H1 (cell line): ENCODE data around the gene FRMPD2. TPM values are rescaled to one million over a fixed set of nuclear protein-coding genes. Genes with fewer than 3 reads are reported as not detected.

Experiments used
- CTCF ChIA-PET: fragments of 300-600 bp; sonication (Branson Sonifier 250); formaldehyde crosslinking; loops from one replicate; lab custom pipeline; 2021; ENCODE audit not compliant: partially characterized antibody; lab: Charles Lee
- POLR2A ChIA-PET: fragments of 300-600 bp; sonication (Branson Sonifier 250); formaldehyde crosslinking; loops from one replicate; lab custom pipeline; 2021; ENCODE audit warnings: inconsistent platforms; ENCODE audit not compliant: partially characterized antibody; lab: Charles Lee
- DNase-seq, 2 experiments: peaks; one replicate each; pipeline versions ENCODE4 v3.0.0 to v3.0.0-alpha.2; 2010 to 2022; ENCODE audit warnings: low spot score in 2 of 2, low read depth in 1 of 2, mixed read lengths in 1 of 2
- FAIRE-seq: peaks from 2 replicates; lab custom pipeline; 2011; peaks lifted over from hg19 to GRCh38; lab: Jason Lieb, UNC
- H2AFZ ChIP-seq: 2 replicates; pipeline ENCODE4 v1.8.1; 2012; ENCODE audit warnings: low read length, inconsistent platforms
- H2AK5ac ChIP-seq: 2 replicates; pipeline ENCODE4 v1.6.1; 2013; ENCODE audit warnings: low read depth, low read length
- H2BK120ac ChIP-seq: replicated peaks from 2 replicates; pipeline ENCODE3; 2013; ENCODE audit warnings: low read depth, low read length, inconsistent platforms
- H2BK12ac ChIP-seq: 2 replicates; pipeline ENCODE4 v1.6.1; 2013; ENCODE audit warnings: low read depth, low read length
- H2BK15ac ChIP-seq: 2 replicates; pipeline ENCODE4 v1.6.1; 2013; ENCODE audit warnings: low read length
- H2BK20ac ChIP-seq: 2 replicates; pipeline ENCODE4 v1.6.1; 2013; ENCODE audit warnings: low read length
- H2BK5ac ChIP-seq: 2 replicates; pipeline ENCODE4 v1.6.1; 2013; ENCODE audit warnings: low read depth, low read length
- H3K14ac ChIP-seq: 2 replicates; pipeline ENCODE4 v1.6.1; 2013; ENCODE audit warnings: inconsistent platforms; ENCODE audit not compliant: insufficient read length
- H3K18ac ChIP-seq: 2 replicates; pipeline ENCODE4 v1.6.1; 2013; ENCODE audit warnings: low read length; ENCODE audit errors: extremely low read depth
- H3K23ac ChIP-seq: 2 replicates; pipeline ENCODE4 v1.6.1; 2013; ENCODE audit warnings: inconsistent platforms; ENCODE audit not compliant: insufficient read length
- H3K23me2 ChIP-seq: 2 replicates; pipeline ENCODE4 v1.6.1; 2013; ENCODE audit warnings: low read depth, low read length
- H3K27ac ChIP-seq: 2 replicates; pipeline ENCODE4 v1.6.1; 2011; ENCODE audit warnings: low read depth, low read length, inconsistent platforms
- H3K27me3 ChIP-seq, 4 experiments: replicated peaks in 1 of 4; 1 replicate in 1 of 4; 2 replicates in 3 of 4; pipeline versions ENCODE4 v1.6.1 to v1.8.1; 2011 to 2013; ENCODE audit warnings: low read length in 3 of 4, mild to moderate bottlenecking in 3 of 4, inconsistent platforms in 2 of 4, mixed read lengths in 2 of 4, moderate library complexity in 1 of 4; ENCODE audit not compliant: control insufficient read depth in 3 of 4, insufficient read depth in 3 of 4; ENCODE audit errors: extremely low read depth in 1 of 4
- H3K36me3 ChIP-seq, 4 experiments: 2 replicates each; pipeline versions ENCODE4 v1.6.1 to v1.8.1; 2011 to 2013; ENCODE audit warnings: mild to moderate bottlenecking in 4 of 4, low read length in 3 of 4, moderate library complexity in 2 of 4, control low read depth in 1 of 4, inconsistent platforms in 1 of 4; ENCODE audit not compliant: insufficient read depth in 4 of 4, control insufficient read depth in 2 of 4
- H3K4ac ChIP-seq: replicated peaks from 2 replicates; pipeline ENCODE3; 2013; ENCODE audit warnings: low read length, low read depth, mixed read lengths, inconsistent platforms; ENCODE audit not compliant: insufficient read length
- H3K4me1 ChIP-seq, 4 experiments: replicated peaks in 1 of 4; 1 replicate in 1 of 4; 2 replicates in 3 of 4; pipeline versions ENCODE4 v1.6.1 to v1.8.1; 2011 to 2013; ENCODE audit warnings: low read length in 3 of 4, inconsistent platforms in 2 of 4, mixed read lengths in 1 of 4; ENCODE audit not compliant: insufficient read depth in 4 of 4, control insufficient read depth in 3 of 4
- H3K4me2 ChIP-seq, 2 experiments: 2 replicates each; pipeline versions ENCODE4 v1.6.1 to v1.8.1; 2011 to 2013; ENCODE audit warnings: low read depth in 2 of 2, low read length in 2 of 2, control low read depth in 1 of 2, inconsistent platforms in 1 of 2, mild to moderate bottlenecking in 1 of 2; ENCODE audit not compliant: insufficient read depth in 1 of 2
- H3K4me3 ChIP-seq, 4 experiments: fragments of 200-600, 300-600 bp in 1 of 4; sonication (generic), shearing (Covaris generic), sonication (Bioruptor Twin) in 1 of 4; 2 replicates each; pipeline versions ENCODE4 v1.5.1 to v1.8.1; 2011 to 2016; ENCODE audit warnings: low read length in 4 of 4, low read depth in 3 of 4, control low read depth in 2 of 4, inconsistent platforms in 2 of 4, mild to moderate bottlenecking in 2 of 4, mixed read lengths in 1 of 4, moderate library complexity in 1 of 4; ENCODE audit not compliant: insufficient read depth in 2 of 4; ENCODE audit errors: extremely low read depth in 1 of 4
- H3K56ac ChIP-seq: replicated peaks from 2 replicates; pipeline ENCODE3; 2013; ENCODE audit warnings: low read depth, mild to moderate bottlenecking, mixed read lengths, low read length, inconsistent platforms; ENCODE audit not compliant: insufficient read length
- H3K79me1 ChIP-seq: 2 replicates; pipeline ENCODE4 v1.6.1; 2013; ENCODE audit warnings: low read depth, low read length, control low read depth
- H3K79me2 ChIP-seq, 2 experiments: 2 replicates each; pipeline versions ENCODE4 v1.6.1 to v1.8.1; 2012 to 2013; ENCODE audit warnings: low read length in 2 of 2, mild to moderate bottlenecking in 2 of 2, inconsistent platforms in 1 of 2; ENCODE audit not compliant: insufficient read depth in 2 of 2, control insufficient read depth in 1 of 2
- H3K9ac ChIP-seq, 4 experiments: replicated peaks in 1 of 4; 1 replicate in 1 of 4; 2 replicates in 3 of 4; pipeline versions ENCODE4 v1.6.1 to v1.8.1; 2011 to 2013; ENCODE audit warnings: low read depth in 3 of 4, low read length in 3 of 4, control low read depth in 2 of 4, mild to moderate bottlenecking in 2 of 4, moderate library complexity in 2 of 4, inconsistent platforms in 1 of 4; ENCODE audit errors: extremely low read depth in 1 of 4
- H3K9me3 ChIP-seq, 2 experiments: 2 replicates each; pipeline versions ENCODE4 v1.6.1 to v1.8.1; 2012 to 2013; ENCODE audit warnings: mild to moderate bottlenecking in 2 of 2, moderate library complexity in 2 of 2, control low read depth in 1 of 2, inconsistent platforms in 1 of 2, low read depth in 1 of 2, low read length in 1 of 2, mixed read lengths in 1 of 2; ENCODE audit not compliant: insufficient read depth in 2 of 2
- H4K20me1 ChIP-seq, 2 experiments: replicated peaks in 1 of 2; 2 replicates each; pipeline versions ENCODE3 to v1.8.1; 2011 to 2013; ENCODE audit warnings: inconsistent platforms in 2 of 2, low read length in 2 of 2, mild to moderate bottlenecking in 1 of 2; ENCODE audit not compliant: insufficient read depth in 2 of 2, control insufficient read depth in 1 of 2
- H4K5ac ChIP-seq: 2 replicates; pipeline ENCODE4 v1.6.1; 2013; ENCODE audit warnings: low read length, low read depth, mixed read lengths, inconsistent platforms; ENCODE audit not compliant: insufficient read length
- H4K8ac ChIP-seq: 2 replicates; pipeline ENCODE4 v1.8.0; 2013; ENCODE audit warnings: mild to moderate bottlenecking, moderate library complexity, low read length, inconsistent platforms; ENCODE audit not compliant: insufficient read depth; ENCODE audit errors: extremely low read depth
- H4K91ac ChIP-seq: replicated peaks from 2 replicates; pipeline ENCODE3; 2013; ENCODE audit warnings: low read length, mixed read lengths, inconsistent platforms; ENCODE audit not compliant: insufficient read length
- BRCA1 ChIP-seq: IDR thresholded peaks from 2 replicates; pipeline ENCODE4 v1.6.1; 2012; ENCODE audit warnings: low read depth, low read length, improper control_type of control experiment
- KDM1A ChIP-seq: fragments of 200-600, 300-600 bp; sonication (generic); IDR thresholded peaks from 2 replicates; pipeline ENCODE4 v1.7.1; 2016; ENCODE audit warnings: mild to moderate bottlenecking, low read length, borderline replicate concordance
- WGBS, 2 experiments: shearing (Covaris generic) in 1 of 2; methylation state at CpG; one replicate each; pipeline versions ENCODE4 v1.1.6 to v1.1.7; 2013 to 2015; ENCODE audit warnings: low lambda C conversion rate in 2 of 2, mixed read lengths in 2 of 2, inconsistent platforms in 1 of 2, low coverage in 1 of 2, missing lambda C conversion rate in 1 of 2; ENCODE audit not compliant: insufficient replicate concordance in 2 of 2, insufficient coverage in 1 of 2, insufficient read length in 1 of 2; ENCODE audit errors: extremely low coverage in 1 of 2, missing lambda C conversion rate in 1 of 2; 5-methylcytosine and 5-hydroxymethylcytosine counted together
- polyA plus RNA-seq, 7 experiments: library from polyadenylated mRNA; depleted of rRNA in 3 of 7; stranded (reverse) in 5 of 7; unstranded in 2 of 7; fragments of >200 nt in 5 of 7; fragments of 200-250 nt in 2 of 7; gene quantifications; 1 replicate in 5 of 7; 2 replicates in 1 of 7; 4 replicates in 1 of 7; pipeline versions ENCODE4 v1.2.1 to v1.2.3, GENCODE V29; 2011 to 2013; ENCODE audit warnings: missing spikeins in 2 of 7, mixed read lengths in 2 of 7
- total RNA-seq: library from RNA; stranded (reverse); fragmentation: NEBNext Ultra II Directional; extraction: Animal tissue kit (Norgen Biotek cat#: 25700); gene quantifications from 2 replicates; pipeline ENCODE4 v1.2.1, GENCODE V29; 2021

The FRMPD2 gene
- total and polyA plus RNA-seq, 2 of the 8 experiments (the other 6 are each of a cell fraction or from before 2014, with no cell fraction given) = 0.07 to 0.47 TPM

DNA sequence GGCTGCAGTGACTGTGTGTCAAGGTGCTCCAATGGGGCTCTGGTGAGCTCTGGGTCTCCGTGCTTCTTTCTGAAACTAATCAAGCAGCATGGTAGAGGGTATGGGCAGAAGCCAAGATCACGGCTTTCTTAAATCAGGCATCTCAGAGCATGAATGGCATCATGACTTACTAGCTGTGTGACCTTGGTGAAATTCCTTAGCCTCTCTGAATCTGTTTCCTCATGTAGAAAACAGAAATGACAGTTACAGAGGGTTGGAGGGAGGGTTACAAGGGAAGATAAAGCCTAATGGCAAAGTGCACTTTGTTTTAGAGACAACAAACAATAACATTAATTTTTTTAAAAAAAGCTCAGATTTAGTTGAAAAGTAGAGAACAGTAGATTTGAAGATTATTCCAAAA is 34.9 kb downstream of the FRMPD2 start:
- H3K23me2 ChIP-seq = no peaks in the 10 kb centered on the region
- H3K14ac ChIP-seq = no peak overlapping the region
- no peak overlapping the region for H2BK15ac ChIP-seq
- no peak overlapping the region for H3K18ac ChIP-seq
- no peak overlapping the region for H3K4me2 ChIP-seq
- no peak overlapping the region for H3K4me3 ChIP-seq
- no peak overlapping the region for H2BK20ac ChIP-seq
- peak; percentile 48; the same call in 1 of the 2 replicates for TF ChIP-seq KDM1A
- TF ChIP-seq BRCA1 = no peak
- TF ChIP-seq, all 59 proteins: peak for 1
- ChIA-PET CTCF (interaction anchor here (0.6 to 2.1 kb wide), 5 partner anchors 9 to 461 kb away, joined by 3 to 6 read pairs (median 3); no protein-coding TSS in a partner anchor), POLR2A (no interaction called here)
- no peak overlapping the region for H3K9ac ChIP-seq
- H3K23ac ChIP-seq = no peak overlapping the region
- H3K56ac ChIP-seq = no peak overlapping the region
- H2BK5ac ChIP-seq = no peak overlapping the region
- H2AFZ ChIP-seq = no peak overlapping the region
- 89% methylated on average over 2 of the region's 2 CpGs; no CpG with 5 or more reads in 1 of the 2 experiments for WGBS, 2 experiments
- H3K4me1 ChIP-seq = peaks cover 0 to 8% (median 1%) of the 10 kb centered on the region in 4 experiments; a peak in 2 of 7 replicates
- no peaks in the 10 kb centered on the region for H3K79me2 ChIP-seq
- no peak overlapping the region for H2BK120ac ChIP-seq
- H3K36me3 ChIP-seq = no peaks in the 10 kb centered on the region
- no peak overlapping the region for H2AK5ac ChIP-seq
- no peak overlapping the region for H3K27ac ChIP-seq
- no peak for DNase-seq
- no peak overlapping the region for H3K4ac ChIP-seq
- no peak overlapping the region for H4K5ac ChIP-seq
- no peak overlapping the region for H4K91ac ChIP-seq
- no peak overlapping the region for H2BK12ac ChIP-seq
- no peak for FAIRE-seq
- no peaks in the 10 kb centered on the region for H4K20me1 ChIP-seq
- H3K27me3 ChIP-seq = no peaks in the 10 kb centered on the region
- no peaks in the 10 kb centered on the region for H3K9me3 ChIP-seq
- H3K79me1 ChIP-seq = no peaks in the 10 kb centered on the region
- H4K8ac ChIP-seq = no peak overlapping the region
